HUDEP-2 (cell line): ENCODE data around the gene MYBPHL.

ENCODE experiments used
- DNase-seq, 76 experiments: peaks; one replicate each; lab custom pipeline; 2025; ENCODE audit not compliant: unreplicated experiment in 76 of 76; lab: John Stamatoyannopoulos, UW

MYBPHL gene, protein sequence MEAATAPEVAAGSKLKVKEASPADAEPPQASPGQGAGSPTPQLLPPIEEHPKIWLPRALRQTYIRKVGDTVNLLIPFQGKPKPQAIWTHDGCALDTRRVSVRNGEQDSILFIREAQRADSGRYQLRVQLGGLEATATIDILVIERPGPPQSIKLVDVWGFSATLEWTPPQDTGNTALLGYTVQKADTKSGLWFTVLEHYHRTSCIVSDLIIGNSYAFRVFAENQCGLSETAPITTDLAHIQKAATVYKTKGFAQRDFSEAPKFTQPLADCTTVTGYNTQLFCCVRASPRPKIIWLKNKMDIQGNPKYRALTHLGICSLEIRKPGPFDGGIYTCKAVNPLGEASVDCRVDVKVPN

DNA sequence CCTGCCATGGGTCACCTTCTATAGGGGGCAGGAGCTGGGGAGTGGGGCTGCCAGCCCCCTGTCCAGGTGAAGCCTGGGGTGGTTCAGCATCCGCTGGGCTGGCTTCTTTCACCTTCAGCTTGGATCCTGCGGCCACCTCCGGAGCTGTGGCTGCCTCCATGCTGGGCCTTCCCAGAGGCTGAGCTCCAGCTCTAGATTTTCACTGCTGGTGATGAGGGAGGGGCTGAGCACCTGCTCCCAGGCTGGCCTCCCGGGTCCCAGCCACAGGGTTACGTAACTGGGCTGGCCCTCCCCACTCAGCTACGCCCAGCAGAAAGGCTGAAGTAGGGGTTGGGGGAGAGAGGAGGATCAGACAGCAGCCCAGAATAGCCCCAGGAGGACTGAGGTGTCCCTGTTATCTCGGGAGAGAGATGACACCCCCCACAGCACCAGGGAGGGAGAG, at the start of gene MYBPHL:
MYBPHL (minus strand) TSS at position 180 of the 442 bp plus-strand sequence; CDS start at position 160, 20 bp downstream.
- no peak for DNase-seq

DNA sequence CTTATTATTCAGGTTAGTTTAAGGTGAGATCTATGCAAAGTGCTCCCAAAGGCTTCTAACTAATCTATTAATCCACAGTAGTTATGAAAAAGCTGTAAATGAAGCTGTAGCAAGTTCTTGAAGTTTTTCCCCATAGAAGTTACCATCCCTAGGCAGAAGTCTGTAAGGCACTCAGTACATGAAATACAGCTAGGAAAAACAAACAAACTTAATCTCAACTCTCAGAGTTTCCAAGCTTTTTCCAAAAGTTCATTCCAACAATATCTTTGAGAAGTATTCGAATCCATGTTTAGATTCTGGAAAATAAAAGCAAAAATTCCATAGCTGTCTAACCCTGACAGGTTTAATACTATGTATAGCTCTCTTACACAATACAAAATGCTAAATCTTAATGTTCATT, 49.7 kb upstream of the MYBPHL start:
- no peak for DNase-seq

- DNase-seq: no peak
Measured at GRCh38 chr1:109354929-109355328, 48.1 kb upstream of the MYBPHL start.

DNA sequence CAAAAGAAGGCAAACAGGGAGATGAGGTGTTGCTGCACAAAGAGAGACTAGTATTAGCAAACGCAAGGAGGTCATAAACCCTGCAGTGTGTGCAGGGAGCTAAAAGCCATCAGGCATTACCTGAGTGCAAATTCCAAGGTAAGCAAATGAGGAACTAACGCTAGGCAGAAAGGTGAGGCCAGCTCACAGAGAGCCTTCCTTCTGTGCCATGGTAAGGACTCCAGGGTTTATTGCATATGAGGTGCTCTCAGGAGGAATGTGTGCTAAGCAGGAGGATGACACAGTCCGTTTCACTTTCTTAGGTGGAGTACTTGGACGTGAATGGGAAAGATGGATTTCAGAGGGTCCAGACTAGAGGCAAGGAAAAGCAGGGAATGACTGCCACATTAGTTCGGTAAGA, 44.6 kb upstream of the MYBPHL start:
- DNase-seq: no peak

- DNase-seq: no peak
Measured at GRCh38 chr1:109350655-109351054, 43.8 kb upstream of the MYBPHL start.

GRCh38 chr1:109350182-109350581, 43.4 kb upstream of the MYBPHL start:
- DNase-seq: no peak

DNA sequence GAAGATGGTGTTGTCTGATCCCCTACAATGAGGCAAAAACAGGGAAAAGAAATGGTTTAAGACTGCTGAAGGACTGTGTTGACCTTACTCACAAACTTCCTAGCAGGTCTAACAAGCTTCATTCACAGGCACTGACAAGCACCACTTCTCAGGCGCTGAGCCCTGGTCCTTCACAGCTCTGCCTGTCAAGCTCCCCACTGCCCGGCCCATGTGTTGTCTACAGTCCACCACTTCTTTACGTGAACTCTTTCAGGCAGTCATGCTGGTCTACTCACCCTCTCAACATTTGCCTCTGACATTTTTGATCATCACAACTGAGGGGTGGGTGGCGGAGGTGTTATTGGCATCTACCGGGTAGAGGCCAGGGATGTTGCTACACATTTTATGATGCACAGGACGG, 40.7 kb upstream of the MYBPHL start:
- no peak for DNase-seq

DNA sequence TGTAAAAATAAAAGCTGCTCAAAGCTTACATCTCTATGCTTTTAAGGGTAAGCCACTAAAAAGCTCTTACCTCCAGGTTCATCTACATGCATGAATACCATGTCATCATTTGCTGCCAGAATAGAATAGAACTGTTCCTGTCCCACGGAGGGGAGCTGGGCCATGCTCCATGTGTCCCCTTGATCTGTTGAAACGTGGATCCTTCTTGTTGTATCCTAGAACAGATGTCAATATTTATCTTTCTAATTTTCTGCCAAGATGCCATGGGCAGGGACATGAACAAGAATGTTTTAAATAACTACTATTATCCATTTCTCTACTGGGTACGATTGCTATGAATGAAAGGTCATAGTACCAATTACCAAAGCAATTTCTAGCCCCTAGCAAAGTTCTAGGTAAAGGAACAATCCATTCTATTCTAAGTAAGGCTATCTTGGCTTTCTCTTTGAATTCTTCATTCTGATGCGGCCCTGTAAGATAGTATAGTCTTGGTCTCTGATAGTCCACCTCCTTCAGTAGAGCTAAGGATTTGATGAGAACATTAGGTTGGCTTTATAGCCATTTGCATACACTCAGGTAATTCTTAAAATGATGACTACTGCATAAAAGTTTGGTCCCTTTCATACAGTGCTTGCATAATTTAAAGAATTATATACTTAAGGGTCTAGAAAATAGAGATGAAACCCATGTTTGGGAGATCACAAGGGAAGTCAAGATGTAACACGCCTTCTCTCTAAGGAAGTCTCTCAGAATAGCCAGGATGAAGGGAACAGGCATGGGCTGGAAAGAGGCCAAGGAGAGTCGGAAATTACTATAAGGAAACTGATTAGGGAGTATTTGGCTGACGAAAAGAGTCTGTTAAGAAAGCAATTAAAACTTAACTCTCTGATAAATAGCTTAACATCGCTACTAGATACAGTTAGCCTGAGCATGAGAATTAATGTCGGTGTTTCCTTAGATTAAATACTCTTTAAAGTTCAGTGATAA, 35.4 kb upstream of the MYBPHL start:
- no peak for DNase-seq

GRCh38 chr1:109338608-109339007, 31.8 kb upstream of the MYBPHL start:
- no peak for DNase-seq

- DNase-seq: no peak
Measured at GRCh38 chr1:109338091-109338490, 31.3 kb upstream of the MYBPHL start.

DNA sequence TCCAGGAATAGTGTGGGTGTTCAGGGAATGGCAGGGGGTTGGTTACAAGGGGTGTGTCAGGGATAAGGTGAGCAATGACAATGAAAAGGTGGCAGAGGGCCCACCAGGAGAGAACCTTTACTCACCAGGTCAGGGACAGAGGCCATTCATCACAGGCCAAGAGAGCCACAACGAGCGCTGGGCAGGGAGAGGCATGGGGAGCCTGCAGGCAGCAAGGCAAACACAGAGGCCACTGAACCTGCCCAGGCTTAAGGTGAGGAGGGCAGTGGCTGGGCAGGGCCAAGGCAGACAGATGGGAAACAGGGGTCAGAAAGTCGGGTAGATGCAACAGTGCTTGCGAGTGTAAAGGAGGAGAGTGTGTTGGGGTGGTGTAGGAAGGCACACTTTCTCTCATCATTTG, 28.3 kb upstream of the MYBPHL start:
- no peak for DNase-seq

DNA sequence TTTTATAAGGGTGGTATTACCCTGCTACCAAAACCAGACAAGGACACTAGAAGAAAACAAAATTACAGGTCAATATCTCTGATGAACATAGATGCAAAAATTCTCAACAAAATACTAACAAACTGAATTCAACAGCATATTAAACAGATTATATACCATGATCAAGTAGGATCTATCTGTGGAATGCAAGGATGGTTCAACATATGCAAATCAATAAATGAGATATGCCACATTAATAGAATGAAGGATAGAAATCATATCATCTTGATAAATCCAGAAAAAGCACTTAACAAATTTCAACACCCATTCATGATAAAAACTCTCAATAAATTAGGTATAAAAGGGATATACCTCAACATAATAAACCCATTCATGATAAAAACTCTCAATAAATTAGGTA, 24.3 kb upstream of the MYBPHL start:
- no peak for DNase-seq

GRCh38 chr1:109327285-109327684, 20.5 kb upstream of the MYBPHL start:
- no peak for DNase-seq

DNA sequence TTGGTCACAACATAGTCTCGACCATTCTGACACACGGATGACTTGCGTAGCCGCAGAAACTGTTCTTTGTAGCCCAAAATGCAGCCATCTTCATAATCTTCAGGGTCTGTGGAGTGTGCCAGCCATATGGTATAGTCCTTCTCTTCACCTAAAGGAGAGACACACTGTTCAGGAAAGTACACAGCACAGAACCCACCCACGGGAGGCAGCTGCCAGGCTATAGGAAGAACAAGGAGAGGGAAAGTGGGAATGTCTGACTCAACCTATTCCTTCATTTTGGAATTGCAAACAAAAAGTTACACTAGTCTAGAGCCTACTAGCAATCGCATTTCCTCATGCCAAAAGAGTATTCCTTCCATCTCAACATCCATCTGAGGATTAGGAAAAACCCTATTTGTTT, 16.2 kb upstream of the MYBPHL start:
- no peak for DNase-seq

- DNase-seq: no peak
Measured at GRCh38 chr1:109319114-109319513, 12.3 kb upstream of the MYBPHL start.

DNA sequence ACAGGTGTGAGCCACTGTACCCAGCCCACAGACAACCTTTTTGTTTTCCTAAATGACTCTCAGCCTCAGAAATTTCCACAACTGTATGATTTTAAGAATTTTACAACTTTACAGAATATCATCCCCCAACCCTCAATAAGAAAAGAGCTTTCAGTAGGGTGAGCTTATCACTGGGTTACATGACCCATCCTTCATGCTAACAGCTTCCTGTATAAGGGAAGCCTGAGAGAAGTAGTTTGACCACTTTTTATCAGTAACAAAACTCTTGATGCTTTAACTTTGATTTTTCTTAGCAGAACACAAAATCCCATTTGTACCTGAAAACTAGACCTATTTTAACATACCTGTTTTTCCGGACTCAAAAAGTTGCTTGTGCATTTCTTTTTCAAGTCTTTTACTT, 9.7 kb upstream of the MYBPHL start:
- no peak for DNase-seq

GRCh38 chr1:109315288-109315687, 8.5 kb upstream of the MYBPHL start:
- no peak for DNase-seq

DNA sequence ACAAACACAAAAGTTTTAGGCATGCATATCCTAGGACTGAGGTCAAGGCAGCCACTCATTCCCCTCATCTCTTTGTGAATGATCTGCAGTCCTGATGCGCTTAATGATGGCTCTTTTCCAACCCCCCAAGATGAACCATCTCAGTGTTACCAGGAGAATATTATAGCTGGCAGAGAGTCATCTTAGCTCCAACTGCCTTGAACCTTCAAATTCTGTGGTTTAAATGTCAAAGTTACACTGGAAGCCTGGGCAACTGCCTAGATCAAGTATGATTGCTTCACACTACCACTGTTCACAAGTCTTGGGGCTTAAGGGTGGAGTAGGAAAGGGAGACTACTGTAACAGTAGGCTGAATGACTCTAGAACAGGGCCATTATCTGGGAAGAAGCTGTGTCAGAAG, 8.0 kb upstream of the MYBPHL start:
- no peak for DNase-seq

DNA sequence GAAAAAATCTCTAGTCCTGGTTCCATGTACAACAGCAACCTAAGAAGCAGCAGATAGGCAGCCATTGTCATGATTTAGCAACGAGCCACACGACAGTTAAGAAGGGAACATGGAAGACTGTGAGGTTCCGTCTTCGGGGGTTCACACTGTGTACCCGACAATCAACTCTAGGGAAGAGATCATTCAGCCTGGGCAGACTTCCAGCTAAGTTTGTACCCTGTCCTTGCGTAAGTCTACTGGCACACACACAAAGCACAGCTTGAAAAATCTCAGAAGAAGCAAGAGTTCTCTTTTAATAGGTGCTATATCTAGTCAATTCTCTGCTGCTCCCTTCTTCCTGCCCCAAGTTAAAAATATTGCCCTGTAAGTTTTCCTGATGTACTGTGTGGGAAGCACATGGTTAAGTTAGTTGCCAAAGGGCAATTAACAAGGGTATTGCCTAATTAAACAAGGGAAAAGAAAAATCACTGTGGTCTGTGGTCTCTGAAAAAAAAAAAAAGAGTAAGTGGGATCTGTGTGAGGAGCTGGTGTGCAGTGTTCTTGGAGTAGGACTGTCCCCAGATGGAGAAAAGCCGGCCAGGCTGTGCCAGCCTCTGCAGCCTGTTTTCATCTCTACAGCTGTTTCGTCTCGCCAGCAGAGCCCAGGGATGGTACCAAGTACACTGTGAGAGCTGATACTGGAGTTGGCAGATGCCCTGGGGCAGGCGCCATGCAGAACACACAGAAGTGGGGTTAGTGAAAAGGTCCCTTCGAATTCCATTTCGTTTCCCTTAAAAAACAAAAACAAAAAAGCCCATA, 6.4 kb upstream of the MYBPHL start:
- no peak for DNase-seq

DNA sequence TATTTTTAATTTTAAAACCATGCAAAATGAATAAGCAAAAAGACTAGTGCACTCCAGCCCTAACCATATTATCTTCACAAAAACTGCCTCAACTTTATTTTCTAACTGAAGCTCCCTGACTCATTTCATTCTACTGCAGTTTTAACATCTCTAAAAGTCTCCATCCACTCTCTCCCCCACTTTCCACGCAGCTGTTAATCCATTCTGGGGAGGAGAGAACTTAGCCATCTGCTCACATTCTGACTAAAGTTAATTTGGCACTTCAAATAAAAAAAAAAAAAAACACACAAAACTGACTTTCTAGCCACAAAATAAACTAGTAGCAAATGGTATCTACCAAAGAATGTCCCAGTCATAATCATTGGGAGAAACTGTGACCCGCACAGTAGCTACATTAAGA, 5.4 kb upstream of the MYBPHL start:
- DNase-seq: no peak

DNA sequence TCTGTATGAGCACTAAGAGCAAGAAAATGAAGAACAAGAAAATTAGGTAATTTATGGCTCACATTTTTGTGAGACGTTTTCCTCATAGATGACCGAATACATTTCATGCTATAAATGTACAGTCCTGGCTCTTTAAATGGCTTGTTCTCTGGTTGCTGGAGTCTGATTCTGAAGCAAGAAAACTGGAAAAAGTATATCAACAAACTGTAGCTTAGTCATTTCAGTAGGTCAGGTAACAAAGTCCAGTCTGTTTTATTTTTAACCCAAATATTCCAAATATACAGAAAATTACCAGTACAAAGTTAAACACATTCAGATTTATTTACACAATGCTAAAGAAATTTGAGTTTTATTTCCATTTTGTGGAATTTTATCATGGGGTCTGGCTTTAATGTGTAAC, 2.5 kb upstream of the MYBPHL start:
- no peak for DNase-seq
